Neural crest cell (in vitro differentiated cells): ENCODE results near the gene BACE2. TPM values are rescaled to one million over a fixed set of nuclear protein-coding genes. Genes with fewer than 3 reads are reported as not detected.

Experiments used
- DNase-seq: peaks from one replicate; pipeline ENCODE4 v3.0.0; 2021; ENCODE audit warnings: low read depth, mixed read lengths, low spot score
- H3K27ac Mint-ChIP-seq: one replicate; pipeline ENCODE4 v1.8.0; 2021; ENCODE audit warnings: mild to moderate bottlenecking, mixed read lengths; ENCODE audit not compliant: unreplicated experiment
- H3K27me3 Mint-ChIP-seq: 2 replicates; pipeline ENCODE4 v1.8.0; 2021; ENCODE audit warnings: low read depth, mild to moderate bottlenecking, mixed read lengths
- H3K36me3 Mint-ChIP-seq: 2 replicates; pipeline ENCODE4 v1.8.0; 2021; ENCODE audit warnings: low read depth, mild to moderate bottlenecking, mixed read lengths
- H3K4me1 Mint-ChIP-seq: 2 replicates; pipeline ENCODE4 v1.8.0; 2021; ENCODE audit warnings: mixed read lengths
- H3K4me3 Mint-ChIP-seq: one replicate; pipeline ENCODE4 v1.8.0; 2021; ENCODE audit warnings: mild to moderate bottlenecking, mixed read lengths
- H3K9me3 Mint-ChIP-seq: 2 replicates; pipeline ENCODE4 v1.8.0; 2021; ENCODE audit warnings: mixed read lengths
- total RNA-seq: library from RNA; stranded (reverse); gene quantifications from 2 replicates; pipeline ENCODE4 v1.2.1, GENCODE V29; 2021
- TF ChIP-seq, protein P1 (sequence below): fragments of 200-600 bp; sonication (generic); conservative IDR thresholded peaks from 2 replicates; pipeline ENCODE4 v1.5.0; 2021; ENCODE audit warnings: antibody characterized with exemption, mild to moderate bottlenecking

Gene BACE2
- total RNA-seq, 1 donor from 2014 or later: 16.9 TPM

DNA sequence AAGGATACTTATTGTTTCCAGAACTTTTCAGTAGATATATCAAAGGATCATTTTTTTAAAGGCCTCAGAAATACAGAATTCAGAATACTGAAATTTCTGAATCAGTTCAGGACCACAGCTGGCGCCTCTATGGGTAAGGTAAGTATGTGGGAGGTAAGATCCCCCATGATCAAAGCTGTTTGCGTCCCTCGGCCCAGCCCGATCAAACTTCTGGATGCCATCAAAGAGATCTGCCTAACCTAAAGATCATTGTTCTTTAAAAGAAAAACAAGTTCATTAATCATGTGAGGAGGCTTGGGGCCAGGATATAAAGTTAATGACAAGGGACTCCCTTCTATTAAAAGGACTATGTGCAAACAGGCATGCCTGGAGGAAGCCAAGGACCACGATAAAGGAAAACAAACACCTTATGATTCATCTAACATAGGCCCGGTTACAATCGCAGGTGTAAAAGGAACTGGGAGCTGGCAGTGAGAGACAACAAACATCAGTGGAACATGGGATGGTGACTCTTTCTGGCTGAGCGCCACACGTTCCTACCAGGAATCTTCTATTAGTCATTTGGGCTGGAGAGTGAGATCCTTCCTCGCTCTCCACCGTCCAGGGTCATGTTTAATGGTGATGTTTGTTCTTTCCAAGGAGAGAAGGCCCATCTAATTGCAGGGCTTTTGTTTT lies 2.8 kb upstream of the BACE2 start:
- H3K27ac Mint-ChIP-seq: no peak overlapping the region
- peaks cover 34% of the 10 kb centered on the region for H3K4me1 Mint-ChIP-seq
- no peaks in the 10 kb centered on the region for H3K9me3 Mint-ChIP-seq
- peak overlapping the region; percentile 51 for H3K4me3 Mint-ChIP-seq
- H3K27me3 Mint-ChIP-seq: peaks cover 37% of the 10 kb centered on the region
- H3K36me3 Mint-ChIP-seq: no peaks in the 10 kb centered on the region
- TF ChIP-seq, protein P1, sequence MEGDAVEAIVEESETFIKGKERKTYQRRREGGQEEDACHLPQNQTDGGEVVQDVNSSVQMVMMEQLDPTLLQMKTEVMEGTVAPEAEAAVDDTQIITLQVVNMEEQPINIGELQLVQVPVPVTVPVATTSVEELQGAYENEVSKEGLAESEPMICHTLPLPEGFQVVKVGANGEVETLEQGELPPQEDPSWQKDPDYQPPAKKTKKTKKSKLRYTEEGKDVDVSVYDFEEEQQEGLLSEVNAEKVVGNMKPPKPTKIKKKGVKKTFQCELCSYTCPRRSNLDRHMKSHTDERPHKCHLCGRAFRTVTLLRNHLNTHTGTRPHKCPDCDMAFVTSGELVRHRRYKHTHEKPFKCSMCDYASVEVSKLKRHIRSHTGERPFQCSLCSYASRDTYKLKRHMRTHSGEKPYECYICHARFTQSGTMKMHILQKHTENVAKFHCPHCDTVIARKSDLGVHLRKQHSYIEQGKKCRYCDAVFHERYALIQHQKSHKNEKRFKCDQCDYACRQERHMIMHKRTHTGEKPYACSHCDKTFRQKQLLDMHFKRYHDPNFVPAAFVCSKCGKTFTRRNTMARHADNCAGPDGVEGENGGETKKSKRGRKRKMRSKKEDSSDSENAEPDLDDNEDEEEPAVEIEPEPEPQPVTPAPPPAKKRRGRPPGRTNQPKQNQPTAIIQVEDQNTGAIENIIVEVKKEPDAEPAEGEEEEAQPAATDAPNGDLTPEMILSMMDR: no peak
- DNase-seq: no peak

DNA sequence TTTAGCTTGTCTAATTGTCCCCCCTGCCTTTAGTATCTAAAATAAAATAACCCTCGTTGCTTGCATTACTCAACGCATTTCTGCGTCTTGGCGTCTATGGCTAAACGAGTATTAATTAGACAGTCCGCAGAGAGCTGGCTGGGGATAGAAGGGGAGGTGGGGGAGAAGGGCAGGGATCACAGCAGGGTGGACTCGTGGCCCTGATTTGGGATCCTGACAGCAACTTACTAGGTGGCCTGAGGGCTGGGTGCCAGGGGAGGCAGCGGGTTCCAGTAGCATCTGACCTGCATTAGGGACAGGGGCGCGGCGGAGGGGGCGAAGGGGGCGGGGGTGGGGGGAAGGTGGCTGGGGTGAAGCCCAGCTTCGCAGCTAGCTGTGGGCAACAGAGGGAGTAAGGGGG lies 1.1 kb upstream of the BACE2 start:
- Mint-ChIP-seq H3K4me3 (peak overlapping the region; percentile 88), H3K9me3 (no peaks in the 10 kb centered on the region), H3K27me3 (peaks cover 40% of the 10 kb centered on the region), H3K27ac (no peak overlapping the region), H3K36me3 (no peaks in the 10 kb centered on the region), H3K4me1 (peaks cover 34% of the 10 kb centered on the region)
- TF ChIP-seq, protein P1: no peak
- DNase-seq: no peak

DNA sequence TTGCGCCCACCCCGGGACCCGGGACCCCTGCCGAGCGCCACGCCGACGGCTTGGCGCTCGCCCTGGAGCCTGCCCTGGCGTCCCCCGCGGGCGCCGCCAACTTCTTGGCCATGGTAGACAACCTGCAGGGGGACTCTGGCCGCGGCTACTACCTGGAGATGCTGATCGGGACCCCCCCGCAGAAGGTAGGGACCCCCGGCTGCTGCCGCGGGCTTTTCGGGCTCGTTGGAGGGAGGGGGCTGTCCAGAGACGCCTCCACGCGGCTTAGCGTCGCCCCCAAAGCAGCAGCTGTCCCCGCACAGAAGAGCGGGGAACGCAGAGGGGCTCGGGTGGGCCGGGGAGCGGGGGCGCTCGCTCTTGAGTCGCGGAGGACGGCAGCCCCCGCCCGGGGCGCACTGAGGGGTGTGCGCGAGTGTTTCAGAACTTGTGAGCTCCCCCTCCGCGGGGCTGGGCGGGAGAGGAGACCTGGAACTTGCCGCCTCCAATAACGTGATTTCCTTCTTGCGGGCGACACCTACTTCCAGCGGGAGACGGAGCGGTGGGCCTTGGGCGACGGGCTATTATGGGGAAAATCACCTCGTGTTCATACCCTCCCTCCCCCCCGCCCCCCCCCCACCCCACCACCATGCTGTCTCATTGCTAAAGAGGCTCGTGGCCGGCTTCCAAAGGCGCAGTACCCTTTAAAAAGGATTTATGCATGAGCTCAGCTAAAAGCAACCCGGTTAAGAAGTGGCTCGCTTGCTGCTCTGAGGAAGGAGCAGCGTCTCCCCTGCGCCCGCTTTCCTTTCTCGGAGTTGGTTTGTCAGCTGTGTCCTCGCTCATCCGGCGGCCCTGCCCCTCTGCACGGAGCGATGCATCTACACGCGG lies 664 bp downstream of the BACE2 start:
- Mint-ChIP-seq H3K27me3 (peaks cover 39% of the 10 kb centered on the region), H3K4me1 (peaks cover 47% of the 10 kb centered on the region), H3K9me3 (no peaks in the 10 kb centered on the region), H3K36me3 (no peaks in the 10 kb centered on the region), H3K4me3 (peak overlapping the region; percentile 94), H3K27ac (peak overlapping the region; percentile 55)
- peak; percentile 37 for DNase-seq
- TF ChIP-seq, protein P1: peak; percentile 15

DNA sequence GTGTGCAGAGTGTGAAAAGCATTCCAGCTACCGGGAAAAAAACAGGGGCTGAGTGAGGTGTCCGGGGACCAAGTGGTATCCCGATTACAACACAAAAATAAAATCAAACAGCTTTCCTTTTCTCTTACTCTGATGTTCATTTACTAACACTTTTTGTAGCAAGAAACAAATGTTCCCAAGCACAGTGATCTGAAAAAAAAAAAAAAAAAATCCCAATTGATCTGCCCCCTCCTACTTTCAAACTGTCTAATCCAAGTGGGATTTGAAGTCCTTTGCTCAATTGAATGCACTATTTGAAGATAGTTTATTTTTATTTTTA lies 1.3 kb downstream of the BACE2 start:
- Mint-ChIP-seq H3K4me1 (peaks cover 47% of the 10 kb centered on the region), H3K4me3 (peak overlapping the region; percentile 94), H3K9me3 (no peaks in the 10 kb centered on the region), H3K36me3 (no peaks in the 10 kb centered on the region), H3K27ac (peak overlapping the region; percentile 55), H3K27me3 (peaks cover 38% of the 10 kb centered on the region)
- TF ChIP-seq, protein P1: peak; percentile 20
- no peak for DNase-seq

DNA sequence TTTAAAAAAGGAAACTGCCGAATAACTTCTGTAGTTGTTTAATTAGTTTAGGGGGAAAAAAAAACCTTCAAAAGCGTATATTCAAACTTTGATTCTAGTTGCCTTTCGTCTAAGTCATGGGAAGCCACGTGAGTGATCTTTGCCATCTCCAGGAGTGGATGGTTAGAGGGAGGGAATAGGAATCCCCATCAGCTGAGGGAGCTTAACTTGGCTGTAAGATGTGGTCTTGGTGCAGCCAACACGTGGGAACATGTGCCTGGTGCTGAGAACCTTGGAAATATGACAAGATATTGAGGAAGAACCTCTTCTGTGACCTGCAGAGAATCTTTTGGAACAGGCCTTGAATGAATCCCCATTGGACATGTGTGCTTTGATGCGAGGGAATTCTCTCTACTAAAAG lies 1.7 kb downstream of the BACE2 start:
- no peaks in the 10 kb centered on the region for H3K9me3 Mint-ChIP-seq
- TF ChIP-seq, protein P1: peak; percentile 3
- peaks cover 47% of the 10 kb centered on the region for H3K4me1 Mint-ChIP-seq
- H3K4me3 Mint-ChIP-seq: peak overlapping the region; percentile 94
- DNase-seq: no peak
- H3K27me3 Mint-ChIP-seq: peaks cover 37% of the 10 kb centered on the region
- no peaks in the 10 kb centered on the region for H3K36me3 Mint-ChIP-seq
- no peak overlapping the region for H3K27ac Mint-ChIP-seq
